Inferior parietal cortex (tissue), 1 donor: ENCODE measurements around the gene ENOSF1.

Experiments
- DNase-seq: peaks from one replicate; pipeline ENCODE4 v3.0.0-alpha.2; 2016; ENCODE audit errors: extremely low spot score

Gene ENOSF1

GRCh38 chr18:673317-673716, 39.1 kb downstream of the ENOSF1 start:
- no peak for DNase-seq

- no peak for DNase-seq
Observed at GRCh38 chr18:671405-671804, 41.0 kb downstream of the ENOSF1 start.

- DNase-seq, result no peak
Observed at GRCh38 chr18:670522-670921, 41.9 kb downstream of the ENOSF1 start.

- no peak for DNase-seq
Observed at GRCh38 chr18:669077-669476, 43.4 kb downstream of the ENOSF1 start.

GRCh38 chr18:668260-668659, 44.2 kb downstream of the ENOSF1 start:
- DNase-seq, result no peak

GRCh38 chr18:666628-667027, 45.8 kb downstream of the ENOSF1 start:
- DNase-seq, result no peak

- no peak for DNase-seq
Observed at GRCh38 chr18:666177-666576, 46.3 kb downstream of the ENOSF1 start.

GRCh38 chr18:662197-662596, 50.2 kb downstream of the ENOSF1 start:
- DNase-seq, result no peak

- DNase-seq, result no peak
Observed at GRCh38 chr18:659597-659996, 52.8 kb downstream of the ENOSF1 start.

- no peak for DNase-seq
Observed at GRCh38 chr18:658947-659533, 53.4 kb downstream of the ENOSF1 start.

GRCh38 chr18:658001-658946, 54.2 kb downstream of the ENOSF1 start:
- peak; percentile 85 for DNase-seq

GRCh38 chr18:657311-658000, 55.0 kb downstream of the ENOSF1 start, which contains the start of gene TYMS:
TYMS (plus strand) TSS chr18:657653; CDS start chr18:657743, 90 bp downstream.
- peak; percentile 32 for DNase-seq

- DNase-seq, result no peak
Observed at GRCh38 chr18:655445-655844, 57.0 kb downstream of the ENOSF1 start.

GRCh38 chr18:654601-655000, 57.8 kb downstream of the ENOSF1 start:
- no peak for DNase-seq

- DNase-seq, result no peak
Observed at GRCh38 chr18:653512-653911, 58.9 kb downstream of the ENOSF1 start.

- DNase-seq, result no peak
Observed at GRCh38 chr18:652131-652530, 60.3 kb downstream of the ENOSF1 start.

- DNase-seq, result no peak
Observed at GRCh38 chr18:650428-650858, 62.0 kb downstream of the ENOSF1 start.

- no peak for DNase-seq
Observed at GRCh38 chr18:649341-649740, 63.1 kb downstream of the ENOSF1 start.

- DNase-seq, result no peak
Observed at GRCh38 chr18:647304-647703, 65.1 kb downstream of the ENOSF1 start.

- peak; percentile 84 for DNase-seq
Observed at GRCh38 chr18:644395-645004, 67.9 kb downstream of the ENOSF1 start.

- no peak for DNase-seq
Observed at GRCh38 chr18:641224-641623, 71.2 kb downstream of the ENOSF1 start.

- DNase-seq, result no peak
Observed at GRCh38 chr18:635171-635570, 77.3 kb downstream of the ENOSF1 start.
